NT2/D1 (cell line): ENCODE results near the gene SYS1.

Source experiments
- DNase-seq: peaks from one replicate; pipeline ENCODE4 v3.0.0-alpha.2; 2011; ENCODE audit warnings: low read depth, low spot score
- H3K27me3 ChIP-seq: 2 replicates; pipeline ENCODE4 v1.6.0; 2011; ENCODE audit warnings: mild to moderate bottlenecking; ENCODE audit not compliant: insufficient read length, insufficient read depth
- H3K36me3 ChIP-seq: 2 replicates; pipeline ENCODE4 v1.6.1; 2011; ENCODE audit warnings: mild to moderate bottlenecking, low read length, mixed read lengths; ENCODE audit not compliant: insufficient read depth, insufficient read length
- H3K4me1 ChIP-seq: 2 replicates; pipeline ENCODE4 v1.5.1; 2011; ENCODE audit not compliant: insufficient read depth, insufficient read length
- H3K4me3 ChIP-seq: 2 replicates; pipeline ENCODE4 v1.5.1; 2011; ENCODE audit warnings: low read depth; ENCODE audit not compliant: insufficient read length
- H3K9ac ChIP-seq: 2 replicates; pipeline ENCODE4 v1.6.0; 2011; ENCODE audit warnings: low read depth; ENCODE audit not compliant: insufficient read length
- H3K9me3 ChIP-seq: 2 replicates; pipeline ENCODE4 v1.5.1; 2011; ENCODE audit warnings: mild to moderate bottlenecking, low read length; ENCODE audit not compliant: insufficient read depth
- SUZ12 ChIP-seq: IDR thresholded peaks from 2 replicates; pipeline ENCODE4 v1.6.1; 2011; ENCODE audit not compliant: insufficient read length, insufficient read depth; ENCODE audit errors: extremely low read depth
- YY1 ChIP-seq: IDR thresholded peaks from 2 replicates; pipeline ENCODE4 v1.6.1; 2011; ENCODE audit not compliant: insufficient read length, insufficient read depth
- ZNF274 ChIP-seq: IDR thresholded peaks from 2 replicates; pipeline ENCODE4 v1.6.1; 2011; ENCODE audit warnings: mild to moderate bottlenecking, low read depth, low read length

The SYS1 gene

DNA sequence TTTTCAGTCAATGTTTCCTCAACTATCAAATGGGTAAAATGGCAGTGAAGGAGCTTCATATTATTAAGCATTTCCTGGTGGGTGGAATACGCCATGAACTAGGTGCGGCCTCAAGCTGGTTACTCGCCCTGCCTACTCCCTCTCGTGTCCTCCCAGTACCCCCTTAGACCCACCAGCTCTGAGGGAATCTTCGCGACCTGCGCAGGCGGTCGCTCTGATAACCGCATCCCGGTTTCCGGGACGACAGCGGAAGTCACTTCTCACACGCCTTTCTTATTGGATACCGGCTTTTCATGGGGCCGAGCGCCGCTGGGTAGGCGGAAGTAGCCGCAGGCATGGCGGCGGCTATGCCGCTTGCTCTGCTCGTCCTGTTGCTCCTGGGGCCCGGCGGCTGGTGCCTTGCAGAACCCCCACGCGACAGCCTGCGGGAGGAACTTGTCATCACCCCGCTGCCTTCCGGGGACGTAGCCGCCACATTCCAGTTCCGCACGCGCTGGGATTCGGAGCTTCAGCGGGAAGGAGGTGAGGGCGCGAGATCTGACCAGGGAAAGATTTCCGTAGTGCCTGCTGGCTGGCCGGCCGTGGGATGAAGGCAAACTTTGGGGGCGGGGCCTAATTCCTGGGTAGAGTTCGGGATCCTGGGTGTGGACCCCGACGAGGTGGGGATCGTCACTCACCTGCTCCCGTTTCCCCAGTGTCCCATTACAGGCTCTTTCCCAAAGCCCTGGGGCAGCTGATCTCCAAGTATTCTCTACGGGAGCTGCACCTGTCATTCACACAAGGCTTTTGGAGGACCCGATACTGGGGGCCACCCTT, 53.1 kb downstream of the SYS1 start, which contains the start of gene PIGT:
Gene PIGT (plus strand): TSS at position 320 of the 816 bp plus-strand sequence. CDS start 16 bp downstream, at position 336.
- peaks cover 3% of the 10 kb centered on the region for H3K27me3 ChIP-seq
- peak; percentile 77 for DNase-seq
- H3K9ac ChIP-seq = peak within 1 kb of the TSS; percentile 96
- H3K4me3 ChIP-seq = peak within 1 kb of the TSS; percentile 96
- H3K36me3 ChIP-seq = peaks cover 31% of the 10 kb centered on the region
- TF ChIP-seq SUZ12 = no peak
- peak; percentile 76 for TF ChIP-seq YY1
- no peaks in the 10 kb centered on the region for H3K9me3 ChIP-seq
- H3K4me1 ChIP-seq = no peaks in the 10 kb centered on the region

DNA sequence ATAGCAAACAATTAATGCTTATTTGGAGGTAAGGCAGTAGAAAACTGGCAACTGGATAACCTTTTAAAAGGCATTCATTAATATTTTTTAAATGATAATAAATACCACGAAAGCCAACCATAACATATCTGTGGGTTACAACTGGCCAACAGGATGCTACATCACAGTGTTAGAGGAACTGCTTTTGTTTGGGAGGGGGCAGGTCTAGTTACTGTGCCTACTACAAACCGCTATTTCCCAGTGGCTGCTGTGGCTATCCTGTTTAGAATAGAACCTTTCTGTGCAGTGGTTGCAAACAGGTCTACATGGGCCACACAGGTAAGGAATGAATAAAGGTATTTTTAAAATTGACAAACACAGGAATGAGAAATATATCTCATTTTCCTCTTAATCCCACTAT, 54.0 kb downstream of the SYS1 start:
- TF ChIP-seq ZNF274 (no peak), YY1 (no peak), SUZ12 (no peak)
- Histone ChIP-seq H3K36me3 (peaks cover 40% of the 10 kb centered on the region), H3K4me3 (peak overlapping the region; percentile 96), H3K4me1 (no peaks in the 10 kb centered on the region), H3K27me3 (peaks cover 3% of the 10 kb centered on the region), H3K9me3 (no peaks in the 10 kb centered on the region), H3K9ac (peak overlapping the region; percentile 96)
- DNase-seq = no peak
